Bronchial epithelial cell (primary cell): ENCODE data around the gene PLEKHM1. TPM values are rescaled to one million over a fixed set of nuclear protein-coding genes. Genes with fewer than 3 reads are reported as not detected.
A peak's percentile ranks its signal among the peaks of the same experiment; 100 is the strongest.

Source experiments
- DNase-seq: peaks from one replicate; pipeline ENCODE4 v3.0.0-alpha.2; 2010; ENCODE audit warnings: low read depth
- FAIRE-seq: peaks from 2 replicates; lab custom pipeline; 2011; peaks lifted over from hg19 to GRCh38; lab: Jason Lieb, UNC
- H3K27me3 ChIP-seq: 2 replicates; pipeline ENCODE4 v1.5.1; 2011; ENCODE audit warnings: low read length; ENCODE audit not compliant: control insufficient read depth, insufficient read depth
- H3K36me3 ChIP-seq: 2 replicates; pipeline ENCODE4 v1.5.1; 2011; ENCODE audit warnings: low read length; ENCODE audit not compliant: control insufficient read depth, insufficient read depth
- H3K4me3 ChIP-seq: 2 replicates; pipeline ENCODE4 v1.5.1; 2011; ENCODE audit warnings: mild to moderate bottlenecking, low read depth, low read length, control low read depth
- total RNA-seq: library from RNA; depleted of rRNA; stranded (reverse); fragments of >200 nt; gene quantifications from 2 replicates; pipeline ENCODE4 v1.2.1, GENCODE V29; 2014
- TF ChIP-seq, protein P1 (sequence below): IDR thresholded peaks from 2 replicates; pipeline ENCODE4 v1.5.1; 2011; ENCODE audit warnings: mild to moderate bottlenecking, moderate library complexity, low read length, control low read depth, inconsistent platforms; ENCODE audit not compliant: insufficient read depth, severe bottlenecking

PLEKHM1 gene
- total RNA-seq, 1 donor from 2014 or later = 38.7 TPM

DNA sequence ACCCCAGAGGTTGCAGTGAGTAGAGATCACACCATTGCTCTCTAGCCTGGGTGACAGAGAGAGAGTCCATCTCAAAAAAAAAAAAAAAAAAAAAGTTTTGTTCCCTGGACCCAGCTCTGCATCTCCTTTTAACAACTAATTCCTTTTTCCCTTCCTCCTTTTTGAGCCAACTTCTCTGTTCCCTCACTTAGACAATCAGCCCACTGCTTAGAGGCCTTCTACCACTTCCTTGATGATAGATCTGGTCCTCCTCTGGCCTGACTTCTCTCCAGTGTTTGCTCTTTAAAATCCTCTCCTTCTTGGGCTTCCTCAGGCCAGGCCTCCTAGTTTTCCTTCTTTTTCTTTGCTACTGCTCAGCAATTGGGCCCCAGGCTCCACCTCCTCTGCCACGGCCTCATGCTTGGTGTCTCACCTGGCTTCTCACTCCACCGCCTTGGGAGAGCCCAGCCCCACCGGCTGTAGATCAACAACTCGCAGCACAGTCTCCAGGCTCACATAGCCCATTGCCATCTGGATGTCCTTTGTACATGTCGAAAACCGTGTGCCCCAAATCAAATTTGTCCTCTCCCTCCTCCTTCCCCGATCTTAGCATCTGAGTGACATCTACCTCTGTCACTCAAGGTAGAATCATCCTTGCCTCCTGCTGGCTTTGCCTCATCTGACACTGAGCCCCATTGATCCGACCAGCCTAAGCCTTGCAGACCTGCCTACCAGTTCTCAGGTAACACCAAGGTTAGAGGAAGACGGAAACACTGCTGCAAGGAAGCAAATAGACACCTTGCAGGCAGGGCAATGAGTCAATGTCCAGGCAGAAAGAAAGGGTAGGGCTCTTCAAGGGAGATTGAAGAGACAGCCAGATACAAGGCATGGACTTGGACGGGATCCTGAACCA is 75.3 kb downstream of the PLEKHM1 start:
- TF ChIP-seq, protein P1, sequence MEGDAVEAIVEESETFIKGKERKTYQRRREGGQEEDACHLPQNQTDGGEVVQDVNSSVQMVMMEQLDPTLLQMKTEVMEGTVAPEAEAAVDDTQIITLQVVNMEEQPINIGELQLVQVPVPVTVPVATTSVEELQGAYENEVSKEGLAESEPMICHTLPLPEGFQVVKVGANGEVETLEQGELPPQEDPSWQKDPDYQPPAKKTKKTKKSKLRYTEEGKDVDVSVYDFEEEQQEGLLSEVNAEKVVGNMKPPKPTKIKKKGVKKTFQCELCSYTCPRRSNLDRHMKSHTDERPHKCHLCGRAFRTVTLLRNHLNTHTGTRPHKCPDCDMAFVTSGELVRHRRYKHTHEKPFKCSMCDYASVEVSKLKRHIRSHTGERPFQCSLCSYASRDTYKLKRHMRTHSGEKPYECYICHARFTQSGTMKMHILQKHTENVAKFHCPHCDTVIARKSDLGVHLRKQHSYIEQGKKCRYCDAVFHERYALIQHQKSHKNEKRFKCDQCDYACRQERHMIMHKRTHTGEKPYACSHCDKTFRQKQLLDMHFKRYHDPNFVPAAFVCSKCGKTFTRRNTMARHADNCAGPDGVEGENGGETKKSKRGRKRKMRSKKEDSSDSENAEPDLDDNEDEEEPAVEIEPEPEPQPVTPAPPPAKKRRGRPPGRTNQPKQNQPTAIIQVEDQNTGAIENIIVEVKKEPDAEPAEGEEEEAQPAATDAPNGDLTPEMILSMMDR = no peak
- Histone ChIP-seq H3K27me3 (no peaks in the 10 kb centered on the region), H3K4me3 (no peak overlapping the region), H3K36me3 (peaks cover 8% of the 10 kb centered on the region)
- DNase-seq = no peak
- FAIRE-seq = peak; percentile 88

DNA sequence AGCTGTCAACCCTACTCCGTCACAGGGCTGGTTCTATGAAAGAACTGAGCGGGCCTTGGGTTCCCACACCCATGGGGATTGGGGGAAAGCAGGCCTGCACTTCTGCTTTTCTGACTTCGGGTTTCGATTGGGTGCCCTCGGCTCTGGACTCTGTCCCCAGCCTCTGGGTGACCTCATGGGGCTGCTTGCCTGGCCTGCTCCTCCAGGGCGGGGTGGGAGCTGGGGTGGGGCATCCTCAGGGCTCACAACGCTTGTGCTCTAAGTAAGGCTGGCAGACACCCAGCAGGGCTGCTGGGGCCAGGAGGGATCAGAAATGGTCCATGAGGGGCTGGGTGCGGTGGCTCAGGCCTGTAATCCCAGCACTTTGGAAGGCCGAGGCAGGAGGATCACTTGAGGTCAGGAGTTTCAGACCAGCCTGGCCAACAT is 77.0 kb downstream of the PLEKHM1 start:
- Histone ChIP-seq H3K4me3 (no peak overlapping the region), H3K27me3 (no peaks in the 10 kb centered on the region), H3K36me3 (peaks cover 8% of the 10 kb centered on the region)
- TF ChIP-seq, protein P1 = no peak
- FAIRE-seq = no peak
- DNase-seq = no peak

DNA sequence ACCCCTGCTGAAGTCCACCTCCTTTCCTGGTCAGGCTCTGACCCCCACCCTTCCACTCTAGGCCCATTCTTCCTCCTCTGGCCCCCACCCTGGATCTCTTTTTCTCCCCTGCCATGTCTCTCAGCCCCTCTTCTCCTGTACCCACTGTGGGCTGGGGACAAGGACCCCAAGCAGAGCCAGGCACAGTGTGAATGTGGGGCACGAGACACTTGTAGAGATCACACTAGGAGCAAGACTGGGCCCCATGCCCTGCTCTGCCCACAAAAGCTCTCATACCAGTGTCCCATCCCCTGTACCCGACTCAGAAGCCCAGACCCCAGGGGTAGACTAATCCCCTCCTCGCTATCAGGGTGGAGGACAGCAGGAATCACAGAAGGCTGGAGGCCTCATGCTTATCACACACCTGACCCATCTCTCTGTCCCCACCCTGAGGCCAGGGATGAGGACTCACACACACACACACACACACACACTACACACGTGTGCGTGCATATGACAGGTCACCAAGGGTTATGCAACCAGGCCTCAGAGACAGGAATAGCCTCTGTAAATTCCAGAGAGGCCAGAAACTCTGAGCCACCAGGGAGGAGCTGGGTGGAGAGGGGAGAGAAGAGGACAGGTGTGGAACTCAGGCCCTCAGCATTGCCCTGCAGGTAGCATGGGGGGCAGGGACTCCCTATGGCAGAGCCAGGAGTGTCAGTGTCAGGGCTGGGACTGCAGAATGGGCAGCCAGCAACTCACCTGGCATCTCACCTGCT is 79.0 kb downstream of the PLEKHM1 start:
- no peak for FAIRE-seq
- H3K36me3 ChIP-seq = peaks cover 8% of the 10 kb centered on the region
- no peaks in the 10 kb centered on the region for H3K27me3 ChIP-seq
- TF ChIP-seq, protein P1 = no peak
- no peak overlapping the region for H3K4me3 ChIP-seq
- DNase-seq = no peak

DNA sequence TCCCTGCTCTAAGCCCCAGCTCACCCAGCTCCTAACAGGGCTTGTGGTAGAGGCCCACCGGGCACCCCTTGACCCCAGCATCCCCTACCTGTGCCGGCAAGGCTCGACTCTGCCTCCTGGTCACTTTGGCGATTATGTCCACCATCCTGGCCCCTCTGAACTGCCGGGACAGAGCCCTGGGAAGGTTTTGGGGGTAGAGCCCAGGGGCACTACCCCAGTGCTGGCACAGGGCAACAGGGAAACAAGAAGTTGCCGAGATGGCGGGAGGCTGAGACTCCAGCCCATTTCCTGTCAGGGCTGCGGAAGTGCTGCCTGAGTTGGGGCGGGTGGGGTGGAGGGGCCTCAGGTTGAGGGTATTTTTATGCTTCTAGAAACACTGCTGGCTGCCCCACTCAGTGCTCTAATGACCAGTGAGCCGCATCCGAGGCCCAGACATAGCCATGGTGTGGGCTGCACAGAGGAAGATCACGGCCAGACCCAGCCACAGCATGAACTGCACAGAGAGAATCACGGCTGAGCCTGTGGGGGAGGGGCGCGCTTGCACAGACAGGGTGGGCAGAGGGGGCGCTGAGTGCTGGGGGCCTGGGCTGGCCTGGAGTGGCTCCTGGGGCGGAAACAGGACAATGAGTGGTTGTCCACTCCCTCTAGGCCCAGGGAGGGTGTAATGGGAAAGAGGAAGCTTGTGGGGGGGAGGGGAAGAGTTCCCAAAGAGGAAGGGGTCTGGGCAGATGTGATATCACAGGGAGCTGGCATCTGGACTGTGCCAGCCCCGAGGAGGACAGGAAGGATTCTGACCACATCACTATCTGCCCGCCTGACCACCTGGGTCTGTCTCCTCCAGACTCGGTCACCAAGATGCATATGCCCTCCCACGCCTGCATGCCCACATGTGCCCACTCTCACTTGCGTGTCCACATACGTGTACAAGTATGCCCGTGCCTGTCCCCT is 80.1 kb downstream of the PLEKHM1 start:
- no peak for DNase-seq
- Histone ChIP-seq H3K36me3 (peaks cover 10% of the 10 kb centered on the region), H3K4me3 (no peak overlapping the region), H3K27me3 (no peaks in the 10 kb centered on the region)
- no peak for FAIRE-seq
- TF ChIP-seq, protein P1 = no peak

DNA sequence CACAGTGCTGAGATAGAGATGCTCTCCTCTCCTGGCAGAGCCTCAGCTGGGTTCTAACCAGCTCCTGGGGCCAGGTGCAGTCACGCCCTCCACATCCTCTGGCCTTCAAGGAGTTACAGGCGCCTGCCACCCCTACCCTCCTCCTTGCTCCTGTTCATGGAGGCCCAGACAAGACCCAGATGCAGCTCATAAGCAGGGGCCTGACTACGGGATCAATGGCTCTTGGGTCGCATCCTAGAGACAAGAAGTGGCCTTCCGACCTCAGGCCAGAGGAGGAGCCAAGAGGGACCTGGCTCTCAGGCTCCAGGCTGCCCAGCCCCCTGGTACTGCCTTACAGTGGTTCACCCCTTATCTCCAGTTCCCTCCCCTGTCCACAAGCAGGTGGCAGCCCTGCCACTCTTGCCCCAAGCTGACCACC is 80.9 kb downstream of the PLEKHM1 start:
- Histone ChIP-seq H3K27me3 (no peaks in the 10 kb centered on the region), H3K4me3 (no peak overlapping the region), H3K36me3 (peaks cover 13% of the 10 kb centered on the region)
- TF ChIP-seq, protein P1 = no peak
- DNase-seq (no peak), FAIRE-seq (no peak)
